K562 (cell line): ENCODE measurements around the gene CCR6. TPM values are rescaled to one million over a fixed set of nuclear protein-coding genes. Genes with fewer than 3 reads are reported as not detected.

Experiments used
- ATAC-seq: fragments of 200-7000 bp; cut with Tn5 transposase; 3 replicates; pipeline ENCODE4 v1.9.1; 2020; ENCODE audit warnings: moderate library complexity
- BruUV-seq: library from RNA; stranded (reverse); fragments of 400-500 nt; replicated peaks from 2 replicates; lab custom pipeline; 2021; lab: Mats Ljungman, UMichigan
- CTCF ChIA-PET: fragments of 300-600 bp; formaldehyde crosslinking; extraction: SDS; loops from one replicate; lab custom pipeline; 2021; ENCODE audit warnings: low intra/inter-chr PET ratio; lab: Yijun Ruan, JAX
- POLR2A ChIA-PET: fragments of 300-600, 350-650 bp; sonication (Branson Sonifier 250); formaldehyde crosslinking; extraction: SDS; loops from one replicate; lab custom pipeline; 2021; ENCODE audit warnings: antibody characterized with exemption, inconsistent platforms; lab: Yijun Ruan, JAX
- DNase-seq, 4 experiments: peaks; one replicate each; pipeline versions ENCODE4 v3.0.0 to v3.0.0-alpha.2; 2011 to 2018; ENCODE audit warnings: low spot score in 3 of 4, mixed read lengths in 3 of 4; ENCODE audit errors: extremely low read depth in 1 of 4
- FAIRE-seq: peaks from 2 replicates; lab custom pipeline; 2011; peaks lifted over from hg19 to GRCh38; lab: Jason Lieb, UNC
- H2AFZ ChIP-seq: 2 replicates; pipeline ENCODE4 v1.6.0; 2011; ENCODE audit warnings: low read depth, low read length, control low read depth, inconsistent platforms
- H3K27ac ChIP-seq: fragments of 200-600 bp; 3 replicates; pipeline ENCODE4 v1.8.0; 2011; ENCODE audit warnings: low read depth, mild to moderate bottlenecking, control low read depth, inconsistent platforms, low read length, moderate library complexity, mixed read lengths; ENCODE audit errors: extremely low read depth
- H3K27me3 ChIP-seq, 2 experiments: fragments of 300-600 bp in 1 of 2; 2 replicates in 1 of 2; 3 replicates in 1 of 2; pipeline versions ENCODE4 v1.6.0 to v1.8.0; 2011; ENCODE audit warnings: inconsistent platforms in 2 of 2, low read length in 2 of 2, mild to moderate bottlenecking in 1 of 2, mixed read lengths in 1 of 2, moderate library complexity in 1 of 2; ENCODE audit not compliant: control insufficient read depth in 2 of 2, insufficient read depth in 2 of 2
- H3K36me3 ChIP-seq: fragments of 300-600 bp; 3 replicates; pipeline ENCODE4 v1.8.0; 2011; ENCODE audit warnings: mild to moderate bottlenecking, low read length, inconsistent platforms; ENCODE audit not compliant: control insufficient read depth, insufficient read depth
- H3K4me1 ChIP-seq, 2 experiments: fragments of 200-600 bp in 1 of 2; replicated peaks in 1 of 2; 2 replicates in 1 of 2; 3 replicates in 1 of 2; pipeline versions ENCODE4 v1.5.1 to v1.8.0; 2011; ENCODE audit warnings: inconsistent platforms in 2 of 2, low read length in 2 of 2, mild to moderate bottlenecking in 1 of 2, mixed read lengths in 1 of 2, moderate library complexity in 1 of 2; ENCODE audit not compliant: control insufficient read depth in 2 of 2, insufficient read depth in 2 of 2
- H3K4me2 ChIP-seq: 2 replicates; pipeline ENCODE4 v1.6.1; 2011; ENCODE audit warnings: low read length, control low read depth, inconsistent platforms, mixed read lengths; ENCODE audit not compliant: insufficient read depth
- H3K4me3 ChIP-seq: fragments of 200-600 bp; sonication (generic), shearing (Covaris generic); 2 replicates; pipeline ENCODE4 v1.5.1; 2016; ENCODE audit warnings: control low read depth, inconsistent platforms
- H3K79me2 ChIP-seq: fragments of 200-600 bp; 3 replicates; pipeline ENCODE4 v1.8.0; 2011; ENCODE audit warnings: low read length, inconsistent platforms; ENCODE audit not compliant: control insufficient read depth, insufficient read depth
- H3K9ac ChIP-seq, 2 experiments: 2 replicates each; pipeline versions ENCODE4 v1.6.0 to v1.6.1; 2011; ENCODE audit warnings: low read depth in 2 of 2, low read length in 2 of 2, control low read depth in 1 of 2, inconsistent platforms in 1 of 2, mild to moderate bottlenecking in 1 of 2, mixed read lengths in 1 of 2; ENCODE audit not compliant: insufficient read depth in 1 of 2
- H3K9me1 ChIP-seq: one replicate; pipeline ENCODE4 v1.6.0; 2011; ENCODE audit warnings: inconsistent platforms, mild to moderate bottlenecking, low read length, moderate library complexity; ENCODE audit not compliant: control insufficient read depth, insufficient read depth
- H3K9me3 ChIP-seq: replicated peaks from 2 replicates; pipeline ENCODE4 v1.5.1; 2011; ENCODE audit warnings: low read depth, low read length, inconsistent platforms; ENCODE audit not compliant: control insufficient read depth, insufficient read depth
- H4K20me1 ChIP-seq: replicated peaks from 2 replicates; pipeline ENCODE4 v1.6.1; 2011; ENCODE audit warnings: low read length, inconsistent platforms, mixed read lengths; ENCODE audit not compliant: control insufficient read depth, insufficient read depth
- KLF10 ChIP-seq: fragments of 250-450 bp; sonication (Bioruptor Pico); IDR thresholded peaks from 2 replicates; pipeline ENCODE4 v1.6.1; 2021; ENCODE audit warnings: matching md5 sums
- SLC30A9 ChIP-seq: fragments of 250-450 bp; sonication (Bioruptor Pico); IDR thresholded peaks from 2 replicates; pipeline ENCODE4 v1.8.0; 2022; ENCODE audit warnings: mild to moderate bottlenecking, moderate library complexity
- XRCC3 ChIP-seq: fragments of 450-650 bp; IDR thresholded peaks from 2 replicates; pipeline ENCODE4 v1.6.1; 2017; ENCODE audit warnings: mild to moderate bottlenecking, moderate library complexity
- WGBS: fragments of 100-300 bp; shearing (Covaris generic); methylation state at CpG from one replicate; pipeline ENCODE4 v1.1.6; 2016; ENCODE audit warnings: low coverage, mixed read lengths; ENCODE audit not compliant: insufficient coverage; ENCODE audit errors: missing lambda C conversion rate; 5-methylcytosine and 5-hydroxymethylcytosine counted together
- in situ Hi-C: fragments of 300-500 bp; cut with MboI; formaldehyde crosslinking; loops from 4 replicates; pipeline ENCODE4 v1.15.0; 2018; ENCODE audit warnings: inconsistent platforms, mixed read lengths
- intact Hi-C: fragments of 100-400 bp; cut with micrococcal nuclease; formaldehyde crosslinking; loops from 2 replicates; pipeline ENCODE4 v1.14.2; 2022
- polyA plus RNA-seq, 8 experiments: library from polyadenylated mRNA; depleted of rRNA in 4 of 8; stranded (reverse) in 5 of 8; unstranded in 3 of 8; fragments of >200 nt; fragmentation: Nextera tagmentation in 2 of 8; fragmentation: Illumina TruSeq in 1 of 8; extraction: Ambion mirVana in 2 of 8; extraction: Trizol in 1 of 8; gene quantifications; 2 replicates each; pipeline versions ENCODE4 v1.2.1 to v1.2.3, GENCODE V29; 2011 to 2014; ENCODE audit warnings: inconsistent platforms in 1 of 8, missing spikeins in 1 of 8
- total RNA-seq, 7 experiments: library from RNA; depleted of rRNA in 6 of 7; stranded (reverse); fragments of >200 nt in 6 of 7; fragmentation: Illumina TruSeq in 2 of 7; extraction: Trizol in 2 of 7; gene quantifications; 2 replicates each; pipeline versions ENCODE4 v1.2.1 to v1.2.3, GENCODE V29; 2011 to 2021; ENCODE audit warnings: low replicate concordance in 1 of 7
- TF ChIP-seq, protein P1 (sequence below): fragments of 200-800 bp; sonication (Bioruptor generic); IDR thresholded peaks from 2 replicates; pipeline ENCODE4 v1.6.1; 2017; ENCODE audit warnings: missing genetic modification characterization, missing compliant biosample characterization
- TF ChIP-seq, protein P2 (sequence below): sonication (generic); formaldehyde crosslinking; IDR thresholded peaks from 2 replicates; pipeline ENCODE4 v1.8.1; 2023; ENCODE audit warnings: mild to moderate bottlenecking, missing genetic modification reagents
- TF ChIP-seq, protein P3 (sequence below): fragments of 450-650 bp; IDR thresholded peaks from one replicate; pipeline ENCODE4 v1.6.1; 2018; ENCODE audit warnings: mild to moderate bottlenecking, moderate library complexity; ENCODE audit not compliant: partially characterized antibody

Gene CCR6
- total and polyA plus RNA-seq, 9 of the 15 experiments (the other 6 are each of a cell fraction or from before 2014, with no cell fraction given) = not detected

DNA sequence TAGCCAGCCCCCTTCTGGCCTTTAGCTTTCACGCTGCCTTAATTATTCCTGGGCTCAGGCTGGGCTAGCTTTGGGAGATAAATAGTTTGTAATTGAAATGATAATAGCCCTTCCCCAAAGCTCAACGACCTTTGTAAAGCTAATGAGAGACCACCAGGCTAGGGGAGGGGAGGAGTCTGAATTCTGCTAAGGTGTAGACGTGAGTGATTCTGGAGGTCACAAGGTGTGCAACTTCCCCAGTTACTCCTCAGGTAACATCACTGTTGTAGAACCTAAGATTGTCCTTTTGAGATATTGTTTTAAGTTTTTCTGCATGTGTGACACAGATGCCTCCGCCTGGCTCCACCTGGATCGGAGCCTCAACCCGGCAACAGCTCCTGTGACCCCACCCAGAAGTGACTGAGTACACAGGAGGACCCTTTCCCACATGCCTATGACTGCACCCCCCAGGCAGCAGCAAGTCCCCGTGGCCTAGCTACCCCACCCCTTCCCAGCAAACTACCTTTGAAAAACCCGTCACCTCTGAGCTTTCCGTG, 40.6 kb downstream of the CCR6 start:
- Histone ChIP-seq H2AFZ (no peak overlapping the region), H3K9me1 (no peaks in the 10 kb centered on the region), H3K9me3 (no peaks in the 10 kb centered on the region), H4K20me1 (no peaks in the 10 kb centered on the region), H3K4me3 (no peak overlapping the region), H3K4me2 (no peak overlapping the region), H3K27ac (no peak overlapping the region), H3K27me3 (peaks cover 25 to 39% of the 10 kb centered on the region in 2 experiments), H3K79me2 (no peaks in the 10 kb centered on the region), H3K4me1 (no peaks in the 10 kb centered on the region), H3K9ac (no peak overlapping the region), H3K36me3 (no peaks in the 10 kb centered on the region)
- ChIA-PET POLR2A (no interaction called here), CTCF (no interaction called here)
- in situ Hi-C loops (no loop called here), intact Hi-C loops (no loop called here)
- no peak for ATAC-seq
- no peak for DNase-seq
- 0% methylated on average over 9 of the region's 9 CpGs for WGBS
- FAIRE-seq = no peak
- TF ChIP-seq, protein P1, sequence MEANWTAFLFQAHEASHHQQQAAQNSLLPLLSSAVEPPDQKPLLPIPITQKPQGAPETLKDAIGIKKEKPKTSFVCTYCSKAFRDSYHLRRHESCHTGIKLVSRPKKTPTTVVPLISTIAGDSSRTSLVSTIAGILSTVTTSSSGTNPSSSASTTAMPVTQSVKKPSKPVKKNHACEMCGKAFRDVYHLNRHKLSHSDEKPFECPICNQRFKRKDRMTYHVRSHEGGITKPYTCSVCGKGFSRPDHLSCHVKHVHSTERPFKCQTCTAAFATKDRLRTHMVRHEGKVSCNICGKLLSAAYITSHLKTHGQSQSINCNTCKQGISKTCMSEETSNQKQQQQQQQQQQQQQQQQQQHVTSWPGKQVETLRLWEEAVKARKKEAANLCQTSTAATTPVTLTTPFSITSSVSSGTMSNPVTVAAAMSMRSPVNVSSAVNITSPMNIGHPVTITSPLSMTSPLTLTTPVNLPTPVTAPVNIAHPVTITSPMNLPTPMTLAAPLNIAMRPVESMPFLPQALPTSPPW (CRISPR knock-in tag) = no peak
- no peak for TF ChIP-seq KLF10 (CRISPR knock-in tag)
- TF ChIP-seq, protein P2, sequence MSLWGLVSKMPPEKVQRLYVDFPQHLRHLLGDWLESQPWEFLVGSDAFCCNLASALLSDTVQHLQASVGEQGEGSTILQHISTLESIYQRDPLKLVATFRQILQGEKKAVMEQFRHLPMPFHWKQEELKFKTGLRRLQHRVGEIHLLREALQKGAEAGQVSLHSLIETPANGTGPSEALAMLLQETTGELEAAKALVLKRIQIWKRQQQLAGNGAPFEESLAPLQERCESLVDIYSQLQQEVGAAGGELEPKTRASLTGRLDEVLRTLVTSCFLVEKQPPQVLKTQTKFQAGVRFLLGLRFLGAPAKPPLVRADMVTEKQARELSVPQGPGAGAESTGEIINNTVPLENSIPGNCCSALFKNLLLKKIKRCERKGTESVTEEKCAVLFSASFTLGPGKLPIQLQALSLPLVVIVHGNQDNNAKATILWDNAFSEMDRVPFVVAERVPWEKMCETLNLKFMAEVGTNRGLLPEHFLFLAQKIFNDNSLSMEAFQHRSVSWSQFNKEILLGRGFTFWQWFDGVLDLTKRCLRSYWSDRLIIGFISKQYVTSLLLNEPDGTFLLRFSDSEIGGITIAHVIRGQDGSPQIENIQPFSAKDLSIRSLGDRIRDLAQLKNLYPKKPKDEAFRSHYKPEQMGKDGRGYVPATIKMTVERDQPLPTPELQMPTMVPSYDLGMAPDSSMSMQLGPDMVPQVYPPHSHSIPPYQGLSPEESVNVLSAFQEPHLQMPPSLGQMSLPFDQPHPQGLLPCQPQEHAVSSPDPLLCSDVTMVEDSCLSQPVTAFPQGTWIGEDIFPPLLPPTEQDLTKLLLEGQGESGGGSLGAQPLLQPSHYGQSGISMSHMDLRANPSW = no peak
- no peak for TF ChIP-seq SLC30A9
- no peak for TF ChIP-seq XRCC3
- TF ChIP-seq, protein P3, sequence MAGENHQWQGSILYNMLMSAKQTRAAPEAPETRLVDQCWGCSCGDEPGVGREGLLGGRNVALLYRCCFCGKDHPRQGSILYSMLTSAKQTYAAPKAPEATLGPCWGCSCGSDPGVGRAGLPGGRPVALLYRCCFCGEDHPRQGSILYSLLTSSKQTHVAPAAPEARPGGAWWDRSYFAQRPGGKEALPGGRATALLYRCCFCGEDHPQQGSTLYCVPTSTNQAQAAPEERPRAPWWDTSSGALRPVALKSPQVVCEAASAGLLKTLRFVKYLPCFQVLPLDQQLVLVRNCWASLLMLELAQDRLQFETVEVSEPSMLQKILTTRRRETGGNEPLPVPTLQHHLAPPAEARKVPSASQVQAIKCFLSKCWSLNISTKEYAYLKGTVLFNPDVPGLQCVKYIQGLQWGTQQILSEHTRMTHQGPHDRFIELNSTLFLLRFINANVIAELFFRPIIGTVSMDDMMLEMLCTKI = no peak
- BruUV-seq = no TSS peak
